H1 (cell line): ENCODE data around the gene NUCB1. TPM values are rescaled to one million over a fixed set of nuclear protein-coding genes. Genes with fewer than 3 reads are reported as not detected.

Experiments used
- CTCF ChIA-PET: fragments of 300-600 bp; sonication (Branson Sonifier 250); formaldehyde crosslinking; loops from one replicate; lab custom pipeline; 2021; ENCODE audit not compliant: partially characterized antibody; lab: Charles Lee
- POLR2A ChIA-PET: fragments of 300-600 bp; sonication (Branson Sonifier 250); formaldehyde crosslinking; loops from one replicate; lab custom pipeline; 2021; ENCODE audit warnings: inconsistent platforms; ENCODE audit not compliant: partially characterized antibody; lab: Charles Lee
- DNase-seq, 2 experiments: peaks; one replicate each; pipeline versions ENCODE4 v3.0.0 to v3.0.0-alpha.2; 2010 to 2022; ENCODE audit warnings: low spot score in 2 of 2, low read depth in 1 of 2, mixed read lengths in 1 of 2
- FAIRE-seq: peaks from 2 replicates; lab custom pipeline; 2011; peaks lifted over from hg19 to GRCh38; lab: Jason Lieb, UNC
- H2AFZ ChIP-seq: 2 replicates; pipeline ENCODE4 v1.8.1; 2012; ENCODE audit warnings: low read length, inconsistent platforms
- H2AK5ac ChIP-seq: 2 replicates; pipeline ENCODE4 v1.6.1; 2013; ENCODE audit warnings: low read depth, low read length
- H2BK120ac ChIP-seq: replicated peaks from 2 replicates; pipeline ENCODE3; 2013; ENCODE audit warnings: low read depth, low read length, inconsistent platforms
- H2BK12ac ChIP-seq: 2 replicates; pipeline ENCODE4 v1.6.1; 2013; ENCODE audit warnings: low read depth, low read length
- H2BK15ac ChIP-seq: 2 replicates; pipeline ENCODE4 v1.6.1; 2013; ENCODE audit warnings: low read length
- H2BK20ac ChIP-seq: 2 replicates; pipeline ENCODE4 v1.6.1; 2013; ENCODE audit warnings: low read length
- H2BK5ac ChIP-seq: 2 replicates; pipeline ENCODE4 v1.6.1; 2013; ENCODE audit warnings: low read depth, low read length
- H3K14ac ChIP-seq: 2 replicates; pipeline ENCODE4 v1.6.1; 2013; ENCODE audit warnings: inconsistent platforms; ENCODE audit not compliant: insufficient read length
- H3K18ac ChIP-seq: 2 replicates; pipeline ENCODE4 v1.6.1; 2013; ENCODE audit warnings: low read length; ENCODE audit errors: extremely low read depth
- H3K23ac ChIP-seq: 2 replicates; pipeline ENCODE4 v1.6.1; 2013; ENCODE audit warnings: inconsistent platforms; ENCODE audit not compliant: insufficient read length
- H3K23me2 ChIP-seq: 2 replicates; pipeline ENCODE4 v1.6.1; 2013; ENCODE audit warnings: low read depth, low read length
- H3K27ac ChIP-seq: 2 replicates; pipeline ENCODE4 v1.6.1; 2011; ENCODE audit warnings: low read depth, low read length, inconsistent platforms
- H3K27me3 ChIP-seq, 4 experiments: replicated peaks in 1 of 4; 1 replicate in 1 of 4; 2 replicates in 3 of 4; pipeline versions ENCODE4 v1.6.1 to v1.8.1; 2011 to 2013; ENCODE audit warnings: low read length in 3 of 4, mild to moderate bottlenecking in 3 of 4, inconsistent platforms in 2 of 4, mixed read lengths in 2 of 4, moderate library complexity in 1 of 4; ENCODE audit not compliant: control insufficient read depth in 3 of 4, insufficient read depth in 3 of 4; ENCODE audit errors: extremely low read depth in 1 of 4
- H3K36me3 ChIP-seq, 4 experiments: 2 replicates each; pipeline versions ENCODE4 v1.6.1 to v1.8.1; 2011 to 2013; ENCODE audit warnings: mild to moderate bottlenecking in 4 of 4, low read length in 3 of 4, moderate library complexity in 2 of 4, control low read depth in 1 of 4, inconsistent platforms in 1 of 4; ENCODE audit not compliant: insufficient read depth in 4 of 4, control insufficient read depth in 2 of 4
- H3K4ac ChIP-seq: replicated peaks from 2 replicates; pipeline ENCODE3; 2013; ENCODE audit warnings: low read length, low read depth, mixed read lengths, inconsistent platforms; ENCODE audit not compliant: insufficient read length
- H3K4me1 ChIP-seq, 4 experiments: replicated peaks in 1 of 4; 1 replicate in 1 of 4; 2 replicates in 3 of 4; pipeline versions ENCODE4 v1.6.1 to v1.8.1; 2011 to 2013; ENCODE audit warnings: low read length in 3 of 4, inconsistent platforms in 2 of 4, mixed read lengths in 1 of 4; ENCODE audit not compliant: insufficient read depth in 4 of 4, control insufficient read depth in 3 of 4
- H3K4me2 ChIP-seq, 2 experiments: 2 replicates each; pipeline versions ENCODE4 v1.6.1 to v1.8.1; 2011 to 2013; ENCODE audit warnings: low read depth in 2 of 2, low read length in 2 of 2, control low read depth in 1 of 2, inconsistent platforms in 1 of 2, mild to moderate bottlenecking in 1 of 2; ENCODE audit not compliant: insufficient read depth in 1 of 2
- H3K4me3 ChIP-seq, 4 experiments: fragments of 200-600, 300-600 bp in 1 of 4; sonication (generic), shearing (Covaris generic), sonication (Bioruptor Twin) in 1 of 4; 2 replicates each; pipeline versions ENCODE4 v1.5.1 to v1.8.1; 2011 to 2016; ENCODE audit warnings: low read length in 4 of 4, low read depth in 3 of 4, control low read depth in 2 of 4, inconsistent platforms in 2 of 4, mild to moderate bottlenecking in 2 of 4, mixed read lengths in 1 of 4, moderate library complexity in 1 of 4; ENCODE audit not compliant: insufficient read depth in 2 of 4; ENCODE audit errors: extremely low read depth in 1 of 4
- H3K56ac ChIP-seq: replicated peaks from 2 replicates; pipeline ENCODE3; 2013; ENCODE audit warnings: low read depth, mild to moderate bottlenecking, mixed read lengths, low read length, inconsistent platforms; ENCODE audit not compliant: insufficient read length
- H3K79me1 ChIP-seq: 2 replicates; pipeline ENCODE4 v1.6.1; 2013; ENCODE audit warnings: low read depth, low read length, control low read depth
- H3K79me2 ChIP-seq, 2 experiments: 2 replicates each; pipeline versions ENCODE4 v1.6.1 to v1.8.1; 2012 to 2013; ENCODE audit warnings: low read length in 2 of 2, mild to moderate bottlenecking in 2 of 2, inconsistent platforms in 1 of 2; ENCODE audit not compliant: insufficient read depth in 2 of 2, control insufficient read depth in 1 of 2
- H3K9ac ChIP-seq, 4 experiments: replicated peaks in 1 of 4; 1 replicate in 1 of 4; 2 replicates in 3 of 4; pipeline versions ENCODE4 v1.6.1 to v1.8.1; 2011 to 2013; ENCODE audit warnings: low read depth in 3 of 4, low read length in 3 of 4, control low read depth in 2 of 4, mild to moderate bottlenecking in 2 of 4, moderate library complexity in 2 of 4, inconsistent platforms in 1 of 4; ENCODE audit errors: extremely low read depth in 1 of 4
- H3K9me3 ChIP-seq, 2 experiments: 2 replicates each; pipeline versions ENCODE4 v1.6.1 to v1.8.1; 2012 to 2013; ENCODE audit warnings: mild to moderate bottlenecking in 2 of 2, moderate library complexity in 2 of 2, control low read depth in 1 of 2, inconsistent platforms in 1 of 2, low read depth in 1 of 2, low read length in 1 of 2, mixed read lengths in 1 of 2; ENCODE audit not compliant: insufficient read depth in 2 of 2
- H4K20me1 ChIP-seq, 2 experiments: replicated peaks in 1 of 2; 2 replicates each; pipeline versions ENCODE3 to v1.8.1; 2011 to 2013; ENCODE audit warnings: inconsistent platforms in 2 of 2, low read length in 2 of 2, mild to moderate bottlenecking in 1 of 2; ENCODE audit not compliant: insufficient read depth in 2 of 2, control insufficient read depth in 1 of 2
- H4K5ac ChIP-seq: 2 replicates; pipeline ENCODE4 v1.6.1; 2013; ENCODE audit warnings: low read length, low read depth, mixed read lengths, inconsistent platforms; ENCODE audit not compliant: insufficient read length
- H4K8ac ChIP-seq: 2 replicates; pipeline ENCODE4 v1.8.0; 2013; ENCODE audit warnings: mild to moderate bottlenecking, moderate library complexity, low read length, inconsistent platforms; ENCODE audit not compliant: insufficient read depth; ENCODE audit errors: extremely low read depth
- H4K91ac ChIP-seq: replicated peaks from 2 replicates; pipeline ENCODE3; 2013; ENCODE audit warnings: low read length, mixed read lengths, inconsistent platforms; ENCODE audit not compliant: insufficient read length
- ASH2L ChIP-seq: fragments of 200-600, 300-600 bp; sonication (generic); IDR thresholded peaks from one replicate; pipeline ENCODE4 v1.7.1; 2017; ENCODE audit warnings: low read length
- CBX5 ChIP-seq: fragments of 300-800, 300-1000 bp; sonication (generic); IDR thresholded peaks from 2 replicates; pipeline ENCODE4 v1.7.1; 2016; ENCODE audit warnings: antibody characterized with exemption, low read length, low read depth
- CHD1 ChIP-seq: IDR thresholded peaks from 2 replicates; pipeline ENCODE4 v1.6.1; 2012; ENCODE audit warnings: low read depth, low read length, improper control_type of control experiment
- EZH2 ChIP-seq: fragments of 200-600 bp; sonication (generic); IDR thresholded peaks from 2 replicates; pipeline ENCODE4 v1.7.1; 2012; ENCODE audit warnings: low read depth, mild to moderate bottlenecking, moderate library complexity, low read length, inconsistent platforms; ENCODE audit not compliant: severe bottlenecking
- JUND ChIP-seq: IDR thresholded peaks from 2 replicates; pipeline ENCODE4 v1.6.1; 2011; ENCODE audit warnings: mild to moderate bottlenecking, improper control_type of control experiment, low read length
- KDM4A ChIP-seq: IDR thresholded peaks from one replicate; pipeline ENCODE4 v1.7.1; 2012; ENCODE audit warnings: low read depth, mild to moderate bottlenecking, moderate library complexity, low read length, inconsistent platforms; ENCODE audit not compliant: severe bottlenecking
- NANOG ChIP-seq: IDR thresholded peaks from 2 replicates; pipeline ENCODE4 v1.6.1; 2011; ENCODE audit warnings: low read length, low read depth, mild to moderate bottlenecking, inconsistent platforms; ENCODE audit not compliant: insufficient read depth, poor library complexity, severe bottlenecking
- POLR2A ChIP-seq, 2 experiments: IDR thresholded peaks; 1 replicate in 1 of 2; 2 replicates in 1 of 2; pipeline ENCODE4 v1.6.1; 2011; ENCODE audit warnings: low read depth in 2 of 2, low read length in 2 of 2, mild to moderate bottlenecking in 2 of 2; ENCODE audit errors: control extremely low read depth in 1 of 2
- POU5F1 ChIP-seq: IDR thresholded peaks from 2 replicates; pipeline ENCODE4 v1.6.1; 2011; ENCODE audit warnings: low read depth, mild to moderate bottlenecking, low read length, moderate library complexity
- RBBP5 ChIP-seq: IDR thresholded peaks from 2 replicates; pipeline ENCODE4 v1.7.1; 2012; ENCODE audit warnings: low read depth, mild to moderate bottlenecking, inconsistent platforms, low read length, moderate library complexity, borderline replicate concordance
- SP2 ChIP-seq: IDR thresholded peaks from 2 replicates; pipeline ENCODE4 v1.6.1; 2012; ENCODE audit warnings: mild to moderate bottlenecking, low read length, inconsistent platforms
- SRF ChIP-seq: IDR thresholded peaks from 2 replicates; pipeline ENCODE4 v1.6.1; 2011; ENCODE audit warnings: mild to moderate bottlenecking, low read depth, low read length, moderate library complexity
- TAF1 ChIP-seq: IDR thresholded peaks from 2 replicates; pipeline ENCODE4 v1.6.1; 2011; ENCODE audit warnings: mild to moderate bottlenecking, low read depth, low read length
- TEAD4 ChIP-seq: IDR thresholded peaks from 2 replicates; pipeline ENCODE4 v1.6.1; 2012; ENCODE audit warnings: low read depth, low read length, inconsistent platforms, mixed read lengths
- WGBS, 2 experiments: shearing (Covaris generic) in 1 of 2; methylation state at CpG; one replicate each; pipeline versions ENCODE4 v1.1.6 to v1.1.7; 2013 to 2015; ENCODE audit warnings: low lambda C conversion rate in 2 of 2, mixed read lengths in 2 of 2, inconsistent platforms in 1 of 2, low coverage in 1 of 2, missing lambda C conversion rate in 1 of 2; ENCODE audit not compliant: insufficient replicate concordance in 2 of 2, insufficient coverage in 1 of 2, insufficient read length in 1 of 2; ENCODE audit errors: extremely low coverage in 1 of 2, missing lambda C conversion rate in 1 of 2; 5-methylcytosine and 5-hydroxymethylcytosine counted together
- polyA plus RNA-seq, 7 experiments: library from polyadenylated mRNA; depleted of rRNA in 3 of 7; stranded (reverse) in 5 of 7; unstranded in 2 of 7; fragments of >200 nt in 5 of 7; fragments of 200-250 nt in 2 of 7; gene quantifications; 1 replicate in 5 of 7; 2 replicates in 1 of 7; 4 replicates in 1 of 7; pipeline versions ENCODE4 v1.2.1 to v1.2.3, GENCODE V29; 2011 to 2013; ENCODE audit warnings: missing spikeins in 2 of 7, mixed read lengths in 2 of 7
- total RNA-seq: library from RNA; stranded (reverse); fragmentation: NEBNext Ultra II Directional; extraction: Animal tissue kit (Norgen Biotek cat#: 25700); gene quantifications from 2 replicates; pipeline ENCODE4 v1.2.1, GENCODE V29; 2021

NUCB1 gene
- total and polyA plus RNA-seq, 2 of the 8 experiments (the other 6 are each of a cell fraction or from before 2014, with no cell fraction given): 111 to 121 TPM

DNA sequence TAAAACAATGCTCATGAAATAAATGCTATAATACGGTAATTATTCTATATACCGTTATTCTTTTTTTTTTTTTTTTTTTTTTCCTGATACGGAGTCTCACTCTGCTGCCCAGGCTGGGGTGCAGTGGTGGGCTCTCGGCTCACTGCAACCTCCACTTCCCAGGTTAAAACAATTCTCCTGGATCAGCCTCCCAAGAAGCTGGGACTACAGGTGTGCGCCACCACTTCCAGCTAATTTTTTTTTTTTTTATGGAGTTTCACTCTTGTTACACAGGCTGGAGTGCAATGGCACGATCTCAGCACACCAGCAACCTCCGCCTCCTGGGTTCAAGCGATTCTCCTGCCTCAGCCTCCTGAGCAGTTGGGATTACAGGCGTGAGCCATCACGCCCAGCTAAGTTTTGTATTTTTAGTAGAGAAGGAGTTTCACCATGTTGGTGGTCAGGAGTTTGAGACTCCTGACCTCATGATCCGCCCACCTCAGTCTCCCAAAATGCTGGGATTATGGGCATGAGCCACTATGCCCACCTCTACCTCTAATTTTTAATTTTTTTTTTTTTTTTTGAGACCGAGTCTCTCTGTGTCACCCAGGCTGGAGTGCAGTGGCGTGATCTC lies 21.0 kb upstream of the NUCB1 start:
- no peaks in the 10 kb centered on the region for H3K27me3 ChIP-seq
- no peak overlapping the region for H2BK20ac ChIP-seq
- POLR2A ChIA-PET: interaction anchor here (1.0 to 3.1 kb wide), 6 partner anchors 10 to 85 kb away, joined by 3 to 12 read pairs (median 6); partner anchors contain the start of genes PLEKHA4 and TULP2
- H3K9ac ChIP-seq: no peak overlapping the region
- H2BK15ac ChIP-seq: no peak overlapping the region
- H4K8ac ChIP-seq: no peak overlapping the region
- H3K23ac ChIP-seq: no peak overlapping the region
- no peak overlapping the region for H3K56ac ChIP-seq
- DNase-seq (no peak), FAIRE-seq (no peak)
- peaks cover 0 to 6% (median 2%) of the 10 kb centered on the region in 4 experiments; a peak in 2 of 7 replicates for H3K4me1 ChIP-seq
- no peak overlapping the region for H3K27ac ChIP-seq
- no peak overlapping the region for H3K4me2 ChIP-seq
- CTCF ChIA-PET: interaction anchor here (0.6 to 1.6 kb wide), 10 partner anchors 26 to 696 kb away, joined by 3 to 5 read pairs (median 3); partner anchors contain the start of gene BAX
- H2AK5ac ChIP-seq: no peak overlapping the region
- peaks cover 4 to 11% of the 10 kb centered on the region in 2 experiments for H4K20me1 ChIP-seq
- WGBS, 2 experiments: 88% methylated on average over 12 of the region's 13 CpGs; no CpG with 5 or more reads in 1 of the 2 experiments
- H3K79me1 ChIP-seq: peaks cover 6% of the 10 kb centered on the region
- no peaks in the 10 kb centered on the region for H3K23me2 ChIP-seq
- H3K36me3 ChIP-seq: peaks cover 9 to 23% (median 15%) of the 10 kb centered on the region in 4 experiments; a peak in 7 of 8 replicates
- H2BK120ac ChIP-seq: no peak overlapping the region
- H4K91ac ChIP-seq: no peak overlapping the region
- no peak overlapping the region for H3K4ac ChIP-seq
- H3K9me3 ChIP-seq: no peaks in the 10 kb centered on the region
- no peak overlapping the region for H2BK5ac ChIP-seq
- H2BK12ac ChIP-seq: no peak overlapping the region
- peaks cover under 1 to 7% of the 10 kb centered on the region in 2 experiments; a peak in 3 of 4 replicates for H3K79me2 ChIP-seq
- no peak overlapping the region for H3K18ac ChIP-seq
- no peak overlapping the region for H3K14ac ChIP-seq
- no peak overlapping the region for H4K5ac ChIP-seq
- H3K4me3 ChIP-seq: no peak overlapping the region
- H2AFZ ChIP-seq: no peak overlapping the region
- TF ChIP-seq SRF: no peak
- TF ChIP-seq POU5F1: no peak
- TF ChIP-seq EZH2: no peak
- TF ChIP-seq TAF1: no peak
- TF ChIP-seq RBBP5: no peak
- no peak for TF ChIP-seq SP2
- no peak for TF ChIP-seq NANOG
- no peak for TF ChIP-seq KDM4A
- no peak for TF ChIP-seq TEAD4
- TF ChIP-seq CHD1: no peak
- no peak for TF ChIP-seq CBX5
- TF ChIP-seq JUND: no peak
- no peak for TF ChIP-seq POLR2A (IDR thresholded peaks at IDR 0.05; ENCODE audit: control extremely low read depth in 1 of 2, low read depth in 2 of 2, low read length in 2 of 2)
- no peak for TF ChIP-seq ASH2L
